WTC11 (cell line): ENCODE results near the gene CEP295NL. TPM values are rescaled to one million over a fixed set of nuclear protein-coding genes. Genes with fewer than 3 reads are reported as not detected.

ENCODE experiments used
- ATAC-seq: fragments of 200-7000 bp; cut with Tn5 transposase; 2 replicates; pipeline ENCODE4 v1.10.0; 2021; ENCODE audit warnings: mild to moderate bottlenecking, moderate library complexity
- CTCF ChIA-PET: fragments of 300-600 bp; sonication (Branson Sonifier 250); formaldehyde crosslinking; loops from one replicate; lab custom pipeline; 2021; ENCODE audit warnings: antibody characterized with exemption; lab: Charles Lee
- POLR2A ChIA-PET: fragments of 350-600 bp; sonication (Branson Sonifier 250); formaldehyde crosslinking; loops from one replicate; lab custom pipeline; 2021; ENCODE audit warnings: antibody characterized with exemption; lab: Charles Lee
- DNase-seq: peaks from one replicate; pipeline ENCODE4 v3.0.0; 2021; ENCODE audit warnings: low spot score
- H3K27ac Mint-ChIP-seq: 2 replicates; pipeline ENCODE4 v1.8.0; 2021; ENCODE audit warnings: mixed read lengths
- H3K27me3 Mint-ChIP-seq: 2 replicates; pipeline ENCODE4 v1.8.0; 2021; ENCODE audit warnings: low read depth, mild to moderate bottlenecking, moderate library complexity, mixed read lengths
- H3K36me3 Mint-ChIP-seq: 2 replicates; pipeline ENCODE4 v1.8.0; 2021; ENCODE audit warnings: mixed read lengths
- H3K4me1 Mint-ChIP-seq: 2 replicates; pipeline ENCODE4 v1.8.0; 2022; ENCODE audit warnings: mixed read lengths
- H3K4me3 Mint-ChIP-seq: 2 replicates; pipeline ENCODE4 v1.8.0; 2021; ENCODE audit warnings: mild to moderate bottlenecking, moderate library complexity, mixed read lengths
- H3K9me3 Mint-ChIP-seq: 2 replicates; pipeline ENCODE4 v1.8.0; 2021; ENCODE audit warnings: mixed read lengths
- CBFB ChIP-seq: sonication (generic); formaldehyde crosslinking; IDR thresholded peaks from 2 replicates; pipeline ENCODE4 v1.8.1; 2022; ENCODE audit warnings: mild to moderate bottlenecking, low read depth, missing genetic modification reagents
- CREM ChIP-seq: sonication (generic); formaldehyde crosslinking; IDR thresholded peaks from 2 replicates; pipeline ENCODE4 v1.8.1; 2022; ENCODE audit warnings: mild to moderate bottlenecking, missing genetic modification reagents, moderate library complexity
- ELF4 ChIP-seq: sonication (generic); formaldehyde crosslinking; IDR thresholded peaks from 2 replicates; pipeline ENCODE4 v1.8.1; 2022; ENCODE audit warnings: low read depth, mild to moderate bottlenecking, moderate library complexity, missing genetic modification reagents
- ESRRA ChIP-seq: sonication (generic); formaldehyde crosslinking; IDR thresholded peaks from 2 replicates; pipeline ENCODE4 v1.8.1; 2022; ENCODE audit warnings: mild to moderate bottlenecking, missing genetic modification reagents, borderline replicate concordance
- ETV6 ChIP-seq: sonication (generic); formaldehyde crosslinking; IDR thresholded peaks from 2 replicates; pipeline ENCODE4 v1.8.1; 2022; ENCODE audit warnings: mild to moderate bottlenecking, missing genetic modification reagents
- FOXK1 ChIP-seq: sonication (generic); formaldehyde crosslinking; IDR thresholded peaks from 2 replicates; pipeline ENCODE4 v1.8.0; 2022; ENCODE audit warnings: mild to moderate bottlenecking, moderate library complexity, missing genetic modification reagents
- JUN ChIP-seq: sonication (generic); formaldehyde crosslinking; IDR thresholded peaks from 2 replicates; pipeline ENCODE4 v1.8.0; 2023; ENCODE audit warnings: mild to moderate bottlenecking, missing genetic modification reagents
- PRRX2 ChIP-seq: fragments of 250-450 bp; sonication (Bioruptor Pico); IDR thresholded peaks from 2 replicates; pipeline ENCODE4 v1.8.0; 2021; ENCODE audit warnings: mild to moderate bottlenecking
- SMAD3 ChIP-seq: sonication (generic); formaldehyde crosslinking; IDR thresholded peaks from 2 replicates; pipeline ENCODE4 v1.8.0; 2022; ENCODE audit warnings: missing genetic modification reagents, mild to moderate bottlenecking, borderline replicate concordance
- TCF7 ChIP-seq: sonication (generic); formaldehyde crosslinking; IDR thresholded peaks from 2 replicates; pipeline ENCODE4 v1.8.0; 2022; ENCODE audit warnings: mild to moderate bottlenecking, low read depth, missing genetic modification reagents, moderate library complexity
- ZNF138 ChIP-seq: sonication (generic); formaldehyde crosslinking; conservative IDR thresholded peaks from 2 replicates; pipeline ENCODE4 v1.8.1; 2022; ENCODE audit warnings: mild to moderate bottlenecking, moderate library complexity, missing genetic modification reagents
- ZNF219 ChIP-seq: sonication (generic); formaldehyde crosslinking; IDR thresholded peaks from 2 replicates; pipeline ENCODE4 v1.8.0; 2023; ENCODE audit warnings: missing genetic modification reagents, mild to moderate bottlenecking, borderline replicate concordance
- ZNF263 ChIP-seq: sonication (generic); formaldehyde crosslinking; IDR thresholded peaks from 2 replicates; pipeline ENCODE4 v1.8.1; 2022; ENCODE audit warnings: low read depth, mild to moderate bottlenecking, moderate library complexity, missing genetic modification reagents
- ZNF396 ChIP-seq: fragments of 250-450 bp; sonication (Bioruptor Pico); IDR thresholded peaks from 2 replicates; pipeline ENCODE4 v1.8.0; 2021; ENCODE audit warnings: mild to moderate bottlenecking, moderate library complexity, borderline replicate concordance
- ZNF416 ChIP-seq: fragments of 250-450 bp; sonication (Bioruptor Pico); IDR thresholded peaks from 2 replicates; pipeline ENCODE4 v1.9.0; 2021; ENCODE audit warnings: mild to moderate bottlenecking, inconsistent platforms
- ZNF671 ChIP-seq: fragments of 250-450 bp; sonication (Bioruptor Pico); IDR thresholded peaks from 2 replicates; pipeline ENCODE4 v1.8.0; 2021; ENCODE audit warnings: mild to moderate bottlenecking
- total RNA-seq: library from RNA; stranded (reverse); gene quantifications from 3 replicates; pipeline ENCODE4 v1.2.3, GENCODE V29; 2021
- TF ChIP-seq, protein P1 (sequence below): fragments of 250-450 bp; sonication (Bioruptor Pico); IDR thresholded peaks from 2 replicates; pipeline ENCODE4 v2.1.2; 2022; ENCODE audit warnings: mild to moderate bottlenecking, moderate library complexity
- TF ChIP-seq, protein P2 (sequence below): sonication (generic); formaldehyde crosslinking; IDR thresholded peaks from 2 replicates; pipeline ENCODE4 v1.8.1; 2022; ENCODE audit warnings: low read depth, missing genetic modification reagents, borderline replicate concordance
- TF ChIP-seq, protein P3 (sequence below): sonication (generic); formaldehyde crosslinking; IDR thresholded peaks from 2 replicates; pipeline ENCODE4 v1.8.0; 2022; ENCODE audit warnings: mild to moderate bottlenecking, missing genetic modification reagents
- TF ChIP-seq, protein P4 (sequence below): sonication (generic); formaldehyde crosslinking; IDR thresholded peaks from 2 replicates; pipeline ENCODE4 v1.8.0; 2023; ENCODE audit warnings: mild to moderate bottlenecking, missing genetic modification reagents
- TF ChIP-seq, protein P5 (sequence below): sonication (generic); formaldehyde crosslinking; IDR thresholded peaks from 2 replicates; pipeline ENCODE4 v1.8.1; 2023; ENCODE audit warnings: mild to moderate bottlenecking, missing genetic modification reagents
- TF ChIP-seq, protein P6 (sequence below): sonication (generic); formaldehyde crosslinking; IDR thresholded peaks from 2 replicates; pipeline ENCODE4 v1.8.1; 2023; ENCODE audit warnings: mild to moderate bottlenecking, missing genetic modification reagents, moderate library complexity
- TF ChIP-seq, protein P7 (sequence below): fragments of 250-450 bp; sonication (Bioruptor Pico); IDR thresholded peaks from 2 replicates; pipeline ENCODE4 v1.8.0; 2021; ENCODE audit warnings: mild to moderate bottlenecking

CEP295NL gene
- total RNA-seq, 1 experiment from 2014 or later: 0.61 TPM

DNA sequence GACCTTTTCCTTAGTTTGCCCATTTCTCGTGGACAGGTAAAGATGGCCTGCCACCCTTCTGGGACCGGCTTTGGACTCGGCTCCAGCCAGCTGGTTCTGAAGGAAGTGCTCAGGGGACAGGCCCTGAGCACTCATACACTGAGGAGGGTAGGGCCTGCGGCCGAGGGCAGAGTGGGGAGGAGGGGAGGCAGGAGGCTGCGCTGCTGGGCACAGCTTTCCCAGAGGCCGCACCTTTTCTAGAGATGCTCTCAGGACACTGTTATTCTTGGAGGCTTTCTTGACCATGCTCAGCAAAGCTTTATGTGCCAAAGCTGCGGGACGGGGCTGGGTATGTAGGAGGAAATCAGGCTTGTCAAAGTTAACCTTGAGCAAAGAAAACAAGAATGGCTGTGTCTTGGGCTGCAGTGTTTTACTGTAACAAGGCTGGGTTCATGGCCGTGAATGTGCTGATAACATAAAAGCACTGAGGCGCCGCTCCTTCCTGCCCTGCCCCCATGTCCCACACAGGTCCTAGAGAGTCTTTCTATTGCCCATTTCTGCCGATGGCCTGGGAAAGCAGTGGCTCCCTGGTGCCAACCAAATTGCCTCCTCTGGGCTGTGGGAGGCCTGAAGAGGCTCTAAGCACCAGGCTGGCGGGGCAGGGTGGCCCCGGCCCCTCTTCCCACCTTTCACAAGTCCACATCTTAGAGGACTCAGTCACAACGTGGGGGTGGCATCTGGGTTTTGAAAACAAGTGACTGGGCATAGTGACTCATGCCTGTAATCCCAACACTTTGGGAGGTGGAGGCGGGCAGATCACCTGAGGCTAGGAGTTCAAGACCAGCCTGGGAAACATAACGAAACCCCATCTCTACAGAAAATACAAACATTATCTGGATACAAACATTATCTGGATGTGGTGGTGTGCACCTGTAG lies 44.5 kb upstream of the CEP295NL start (continued):
- TF ChIP-seq ZNF396 (CRISPR knock-in tag) (no peak), ZNF138 (CRISPR knock-in tag) (no peak), ZNF416 (CRISPR knock-in tag) (no peak), JUN (CRISPR knock-in tag) (no peak), ELF4 (CRISPR knock-in tag) (no peak)
- TF ChIP-seq, protein P1, sequence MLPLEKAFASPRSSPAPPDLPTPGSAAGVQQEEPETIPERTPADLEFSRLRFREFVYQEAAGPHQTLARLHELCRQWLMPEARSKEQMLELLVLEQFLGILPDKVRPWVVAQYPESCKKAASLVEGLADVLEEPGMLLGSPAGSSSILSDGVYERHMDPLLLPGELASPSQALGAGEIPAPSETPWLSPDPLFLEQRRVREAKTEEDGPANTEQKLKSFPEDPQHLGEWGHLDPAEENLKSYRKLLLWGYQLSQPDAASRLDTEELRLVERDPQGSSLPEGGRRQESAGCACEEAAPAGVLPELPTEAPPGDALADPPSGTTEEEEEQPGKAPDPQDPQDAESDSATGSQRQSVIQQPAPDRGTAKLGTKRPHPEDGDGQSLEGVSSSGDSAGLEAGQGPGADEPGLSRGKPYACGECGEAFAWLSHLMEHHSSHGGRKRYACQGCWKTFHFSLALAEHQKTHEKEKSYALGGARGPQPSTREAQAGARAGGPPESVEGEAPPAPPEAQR: no peak
- TF ChIP-seq, protein P2, sequence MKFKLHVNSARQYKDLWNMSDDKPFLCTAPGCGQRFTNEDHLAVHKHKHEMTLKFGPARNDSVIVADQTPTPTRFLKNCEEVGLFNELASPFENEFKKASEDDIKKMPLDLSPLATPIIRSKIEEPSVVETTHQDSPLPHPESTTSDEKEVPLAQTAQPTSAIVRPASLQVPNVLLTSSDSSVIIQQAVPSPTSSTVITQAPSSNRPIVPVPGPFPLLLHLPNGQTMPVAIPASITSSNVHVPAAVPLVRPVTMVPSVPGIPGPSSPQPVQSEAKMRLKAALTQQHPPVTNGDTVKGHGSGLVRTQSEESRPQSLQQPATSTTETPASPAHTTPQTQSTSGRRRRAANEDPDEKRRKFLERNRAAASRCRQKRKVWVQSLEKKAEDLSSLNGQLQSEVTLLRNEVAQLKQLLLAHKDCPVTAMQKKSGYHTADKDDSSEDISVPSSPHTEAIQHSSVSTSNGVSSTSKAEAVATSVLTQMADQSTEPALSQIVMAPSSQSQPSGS (CRISPR knock-in tag): no peak

DNA sequence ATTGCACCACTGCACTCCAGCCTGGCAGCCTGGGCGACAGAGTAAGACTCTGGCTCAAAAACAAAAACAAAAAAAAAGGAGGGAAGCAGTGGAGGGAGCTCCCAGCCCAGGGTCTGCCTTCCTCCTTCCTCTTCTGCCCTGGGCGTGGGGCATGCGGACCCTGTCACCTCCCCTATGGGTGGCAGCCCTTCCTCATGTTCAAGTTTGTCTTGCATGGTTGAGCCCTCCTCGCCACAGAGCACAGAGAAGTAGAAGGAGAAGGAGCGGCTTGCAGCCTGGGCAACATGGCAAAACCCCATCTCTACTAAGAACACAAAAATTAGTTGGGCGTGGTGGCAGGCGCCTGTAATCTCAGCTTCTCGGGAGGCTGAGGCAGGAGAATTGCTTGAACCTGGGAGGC lies 43.6 kb upstream of the CEP295NL start:
- peaks cover 17% of the 10 kb centered on the region for H3K36me3 Mint-ChIP-seq
- peaks cover 6% of the 10 kb centered on the region for H3K27me3 Mint-ChIP-seq
- H3K4me1 Mint-ChIP-seq: no peaks in the 10 kb centered on the region
- CTCF ChIA-PET: interaction anchor here (1.0 to 1.3 kb wide), 2 partner anchors 24 to 81 kb away, joined by 4 read pairs; no protein-coding TSS in a partner anchor
- no peak for DNase-seq
- TF ChIP-seq ETV6 (CRISPR knock-in tag) (no peak), ZNF263 (CRISPR knock-in tag) (no peak), ZNF671 (CRISPR knock-in tag) (no peak), ZNF219 (CRISPR knock-in tag) (no peak), TCF7 (CRISPR knock-in tag) (no peak), SMAD3 (CRISPR knock-in tag) (no peak), PRRX2 (CRISPR knock-in tag) (no peak), ELF4 (CRISPR knock-in tag) (no peak), FOXK1 (CRISPR knock-in tag) (no peak), CREM (no peak), ESRRA (CRISPR knock-in tag) (no peak), CBFB (CRISPR knock-in tag) (no peak)
- TF ChIP-seq, protein P3, sequence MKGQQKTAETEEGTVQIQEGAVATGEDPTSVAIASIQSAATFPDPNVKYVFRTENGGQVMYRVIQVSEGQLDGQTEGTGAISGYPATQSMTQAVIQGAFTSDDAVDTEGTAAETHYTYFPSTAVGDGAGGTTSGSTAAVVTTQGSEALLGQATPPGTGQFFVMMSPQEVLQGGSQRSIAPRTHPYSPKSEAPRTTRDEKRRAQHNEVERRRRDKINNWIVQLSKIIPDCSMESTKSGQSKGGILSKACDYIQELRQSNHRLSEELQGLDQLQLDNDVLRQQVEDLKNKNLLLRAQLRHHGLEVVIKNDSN (CRISPR knock-in tag): no peak
- TF ChIP-seq, protein P4, sequence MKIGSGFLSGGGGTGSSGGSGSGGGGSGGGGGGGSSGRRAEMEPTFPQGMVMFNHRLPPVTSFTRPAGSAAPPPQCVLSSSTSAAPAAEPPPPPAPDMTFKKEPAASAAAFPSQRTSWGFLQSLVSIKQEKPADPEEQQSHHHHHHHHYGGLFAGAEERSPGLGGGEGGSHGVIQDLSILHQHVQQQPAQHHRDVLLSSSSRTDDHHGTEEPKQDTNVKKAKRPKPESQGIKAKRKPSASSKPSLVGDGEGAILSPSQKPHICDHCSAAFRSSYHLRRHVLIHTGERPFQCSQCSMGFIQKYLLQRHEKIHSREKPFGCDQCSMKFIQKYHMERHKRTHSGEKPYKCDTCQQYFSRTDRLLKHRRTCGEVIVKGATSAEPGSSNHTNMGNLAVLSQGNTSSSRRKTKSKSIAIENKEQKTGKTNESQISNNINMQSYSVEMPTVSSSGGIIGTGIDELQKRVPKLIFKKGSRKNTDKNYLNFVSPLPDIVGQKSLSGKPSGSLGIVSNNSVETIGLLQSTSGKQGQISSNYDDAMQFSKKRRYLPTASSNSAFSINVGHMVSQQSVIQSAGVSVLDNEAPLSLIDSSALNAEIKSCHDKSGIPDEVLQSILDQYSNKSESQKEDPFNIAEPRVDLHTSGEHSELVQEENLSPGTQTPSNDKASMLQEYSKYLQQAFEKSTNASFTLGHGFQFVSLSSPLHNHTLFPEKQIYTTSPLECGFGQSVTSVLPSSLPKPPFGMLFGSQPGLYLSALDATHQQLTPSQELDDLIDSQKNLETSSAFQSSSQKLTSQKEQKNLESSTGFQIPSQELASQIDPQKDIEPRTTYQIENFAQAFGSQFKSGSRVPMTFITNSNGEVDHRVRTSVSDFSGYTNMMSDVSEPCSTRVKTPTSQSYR (CRISPR knock-in tag): no peak
- TF ChIP-seq, protein P5, sequence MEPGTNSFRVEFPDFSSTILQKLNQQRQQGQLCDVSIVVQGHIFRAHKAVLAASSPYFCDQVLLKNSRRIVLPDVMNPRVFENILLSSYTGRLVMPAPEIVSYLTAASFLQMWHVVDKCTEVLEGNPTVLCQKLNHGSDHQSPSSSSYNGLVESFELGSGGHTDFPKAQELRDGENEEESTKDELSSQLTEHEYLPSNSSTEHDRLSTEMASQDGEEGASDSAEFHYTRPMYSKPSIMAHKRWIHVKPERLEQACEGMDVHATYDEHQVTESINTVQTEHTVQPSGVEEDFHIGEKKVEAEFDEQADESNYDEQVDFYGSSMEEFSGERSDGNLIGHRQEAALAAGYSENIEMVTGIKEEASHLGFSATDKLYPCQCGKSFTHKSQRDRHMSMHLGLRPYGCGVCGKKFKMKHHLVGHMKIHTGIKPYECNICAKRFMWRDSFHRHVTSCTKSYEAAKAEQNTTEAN (CRISPR knock-in tag): no peak
- TF ChIP-seq, protein P6, sequence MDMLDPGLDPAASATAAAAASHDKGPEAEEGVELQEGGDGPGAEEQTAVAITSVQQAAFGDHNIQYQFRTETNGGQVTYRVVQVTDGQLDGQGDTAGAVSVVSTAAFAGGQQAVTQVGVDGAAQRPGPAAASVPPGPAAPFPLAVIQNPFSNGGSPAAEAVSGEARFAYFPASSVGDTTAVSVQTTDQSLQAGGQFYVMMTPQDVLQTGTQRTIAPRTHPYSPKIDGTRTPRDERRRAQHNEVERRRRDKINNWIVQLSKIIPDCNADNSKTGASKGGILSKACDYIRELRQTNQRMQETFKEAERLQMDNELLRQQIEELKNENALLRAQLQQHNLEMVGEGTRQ (CRISPR knock-in tag): no peak
- TF ChIP-seq, protein P7, sequence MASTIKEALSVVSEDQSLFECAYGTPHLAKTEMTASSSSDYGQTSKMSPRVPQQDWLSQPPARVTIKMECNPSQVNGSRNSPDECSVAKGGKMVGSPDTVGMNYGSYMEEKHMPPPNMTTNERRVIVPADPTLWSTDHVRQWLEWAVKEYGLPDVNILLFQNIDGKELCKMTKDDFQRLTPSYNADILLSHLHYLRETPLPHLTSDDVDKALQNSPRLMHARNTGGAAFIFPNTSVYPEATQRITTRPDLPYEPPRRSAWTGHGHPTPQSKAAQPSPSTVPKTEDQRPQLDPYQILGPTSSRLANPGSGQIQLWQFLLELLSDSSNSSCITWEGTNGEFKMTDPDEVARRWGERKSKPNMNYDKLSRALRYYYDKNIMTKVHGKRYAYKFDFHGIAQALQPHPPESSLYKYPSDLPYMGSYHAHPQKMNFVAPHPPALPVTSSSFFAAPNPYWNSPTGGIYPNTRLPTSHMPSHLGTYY: no peak
- TF ChIP-seq, all 79 proteins: peak for 0
- POLR2A ChIA-PET: no interaction called here
- no peak for ATAC-seq
- Mint-ChIP-seq H3K9me3 (peaks cover 19% of the 10 kb centered on the region), H3K27ac (no peak overlapping the region), H3K4me3 (no peak overlapping the region)
